Measurements from ENCODE around the gene BEND6. TPM values are rescaled to one million over a fixed set of nuclear protein-coding genes. Genes with fewer than 3 reads are reported as not detected.

BEND6 gene
- total and polyA plus RNA-seq, 12 donors: 0.07 to 1.8 (median 0.36) TPM

DNA sequence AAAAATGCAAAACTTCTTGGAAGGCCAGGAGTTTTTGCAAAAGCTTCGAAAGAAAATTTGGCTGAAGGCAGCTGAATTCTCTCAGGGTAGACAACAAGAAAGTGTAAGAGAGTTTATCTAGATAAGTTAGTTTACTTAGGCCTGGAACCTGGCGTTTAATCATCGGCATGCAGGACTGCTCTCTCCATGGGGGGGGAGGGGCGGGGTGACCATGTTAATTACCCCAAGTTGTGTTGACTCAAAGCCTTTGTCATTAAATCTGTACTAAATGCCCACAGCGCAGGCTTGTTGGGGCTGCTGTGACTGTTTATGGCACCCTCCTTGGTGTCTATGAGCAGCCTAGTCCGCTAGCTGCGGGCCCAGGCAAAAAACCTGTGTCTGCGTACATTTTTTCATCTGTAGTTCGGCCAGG, 115.0 kb downstream of the BEND6 start:
- intact Hi-C loops (cut with DNase I): no loop called here
- no peak overlapping the region for H3K4me3 ChIP-seq
- ATAC-seq (no peak), DNase-seq (no peak)
- no peaks in the 10 kb centered on the region for H3K4me1 ChIP-seq
- no peaks in the 10 kb centered on the region for H3K27me3 ChIP-seq
- TF ChIP-seq, protein P1, sequence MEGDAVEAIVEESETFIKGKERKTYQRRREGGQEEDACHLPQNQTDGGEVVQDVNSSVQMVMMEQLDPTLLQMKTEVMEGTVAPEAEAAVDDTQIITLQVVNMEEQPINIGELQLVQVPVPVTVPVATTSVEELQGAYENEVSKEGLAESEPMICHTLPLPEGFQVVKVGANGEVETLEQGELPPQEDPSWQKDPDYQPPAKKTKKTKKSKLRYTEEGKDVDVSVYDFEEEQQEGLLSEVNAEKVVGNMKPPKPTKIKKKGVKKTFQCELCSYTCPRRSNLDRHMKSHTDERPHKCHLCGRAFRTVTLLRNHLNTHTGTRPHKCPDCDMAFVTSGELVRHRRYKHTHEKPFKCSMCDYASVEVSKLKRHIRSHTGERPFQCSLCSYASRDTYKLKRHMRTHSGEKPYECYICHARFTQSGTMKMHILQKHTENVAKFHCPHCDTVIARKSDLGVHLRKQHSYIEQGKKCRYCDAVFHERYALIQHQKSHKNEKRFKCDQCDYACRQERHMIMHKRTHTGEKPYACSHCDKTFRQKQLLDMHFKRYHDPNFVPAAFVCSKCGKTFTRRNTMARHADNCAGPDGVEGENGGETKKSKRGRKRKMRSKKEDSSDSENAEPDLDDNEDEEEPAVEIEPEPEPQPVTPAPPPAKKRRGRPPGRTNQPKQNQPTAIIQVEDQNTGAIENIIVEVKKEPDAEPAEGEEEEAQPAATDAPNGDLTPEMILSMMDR (IDR thresholded peaks at IDR 0.05): no peak
- H3K36me3 ChIP-seq: peaks cover 0 to 39% (median 0%) of the 10 kb centered on the region in 9 donors
- 82 to 83% methylated on average over 9 of the region's 9 CpGs for whole genome bisulfite sequencing, 2 donors
- no peak overlapping the region for H3K27ac ChIP-seq
- H3K9me3 ChIP-seq: no peaks in the 10 kb centered on the region

DNA sequence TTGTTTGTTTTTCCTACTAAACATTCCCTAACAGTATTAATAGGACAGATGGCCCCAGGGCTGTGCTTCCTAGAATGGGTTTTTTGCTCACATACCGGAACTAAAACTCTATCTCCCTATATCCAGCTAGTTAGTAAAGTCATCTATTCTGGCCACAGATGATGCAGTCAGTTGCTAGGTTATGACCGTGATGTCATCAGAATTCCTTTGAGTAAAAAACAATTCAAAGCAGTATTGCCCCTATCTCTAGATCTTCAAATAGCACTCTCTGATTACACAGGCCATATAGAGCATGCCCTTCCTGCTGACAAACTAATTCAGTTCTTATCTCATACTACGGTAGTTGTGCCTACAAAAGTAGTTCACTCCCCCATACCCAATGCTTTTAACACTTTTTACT, 117.2 kb downstream of the BEND6 start:
- intact Hi-C loops (cut with DNase I): no loop called here
- Histone ChIP-seq H3K36me3 (peaks cover 0 to 22% (median 0%) of the 10 kb centered on the region in 9 donors), H3K4me1 (no peaks in the 10 kb centered on the region), H3K4me3 (no peak overlapping the region), H3K9me3 (no peaks in the 10 kb centered on the region), H3K27me3 (no peaks in the 10 kb centered on the region), H3K27ac (no peak overlapping the region)
- WGBS, 2 donors: 78 to 82% methylated on average over 3 of the region's 3 CpGs
- ATAC-seq: no peak
- no peak for DNase-seq
- TF ChIP-seq, protein P1 (IDR thresholded peaks at IDR 0.05): no peak

DNA sequence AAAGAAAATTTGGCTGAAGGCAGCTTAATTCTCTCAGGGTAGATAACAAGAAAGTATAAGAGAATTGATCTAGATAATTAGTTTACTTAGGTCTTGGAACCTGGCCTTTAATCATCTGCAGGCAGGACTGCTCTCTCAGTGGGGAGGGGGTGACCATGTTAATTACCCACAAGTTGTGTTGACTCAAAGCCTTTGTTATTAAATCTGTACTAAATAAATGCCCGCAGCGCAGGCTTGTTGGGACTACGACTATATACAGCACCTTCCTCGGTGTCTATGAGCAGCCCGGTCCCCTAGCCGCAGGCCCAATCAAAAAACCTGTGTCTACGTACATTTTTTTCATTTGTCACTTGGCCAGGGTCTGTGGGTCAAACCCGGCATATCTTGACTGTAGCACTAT, 119.5 kb downstream of the BEND6 start:
- WGBS, 2 donors: 89 to 92% methylated on average over 8 of the region's 8 CpGs
- no peaks in the 10 kb centered on the region for H3K27me3 ChIP-seq
- ATAC-seq: no peak
- peaks cover 0 to 8% (median 0%) of the 10 kb centered on the region in 11 donors for H3K9me3 ChIP-seq
- DNase-seq: no peak
- no peaks in the 10 kb centered on the region for H3K4me1 ChIP-seq
- intact Hi-C loops (cut with DNase I): no loop called here
- TF ChIP-seq, protein P1 (IDR thresholded peaks at IDR 0.05): no peak
- no peak overlapping the region for H3K27ac ChIP-seq
- no peak overlapping the region for H3K4me3 ChIP-seq
- H3K36me3 ChIP-seq: peaks cover 0 to 10% (median 0%) of the 10 kb centered on the region in 9 donors

DNA sequence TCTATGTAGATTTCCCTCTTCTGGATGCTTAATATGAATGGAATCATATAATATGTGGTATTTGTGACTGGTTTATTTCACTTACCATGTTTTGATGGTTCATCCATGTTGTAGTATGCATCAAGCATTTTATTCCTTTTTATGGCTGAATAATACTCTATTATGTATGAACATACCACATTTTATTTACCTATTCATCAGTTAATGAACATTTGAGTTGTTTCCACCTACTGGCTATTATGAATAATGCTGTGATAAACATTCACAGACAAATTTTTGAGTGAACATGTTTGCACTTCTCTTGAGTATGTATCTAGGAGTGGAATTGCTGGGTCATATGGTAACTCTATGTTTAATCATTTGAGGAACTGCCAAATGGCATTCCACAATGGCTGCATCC, 120.2 kb downstream of the BEND6 start:
- DNase-seq: no peak
- H3K36me3 ChIP-seq: peaks cover 0 to 10% (median 0%) of the 10 kb centered on the region in 9 donors
- peaks cover 0 to 15% (median 4%) of the 10 kb centered on the region in 11 donors for H3K9me3 ChIP-seq
- H3K4me3 ChIP-seq: no peak overlapping the region
- TF ChIP-seq, protein P1 (IDR thresholded peaks at IDR 0.05): no peak
- H3K4me1 ChIP-seq: no peaks in the 10 kb centered on the region
- H3K27ac ChIP-seq: no peak overlapping the region
- intact Hi-C loops (cut with DNase I): no loop called here
- no peaks in the 10 kb centered on the region for H3K27me3 ChIP-seq
- ATAC-seq: no peak

Other genes starting within 250 kb of the BEND6 start
- gene KIAA1586, start 91.6 kb downstream of the BEND6 start, total RNA-seq: 10 to 100 TPM in 1 of 10 donors, 1 to 10 TPM in 9; 5.7 to 10.4 (median 8.1) TPM
- 1 to 10 TPM; 1.8 to 3.1 TPM for gene KIAA1586, start 91.6 kb downstream of the BEND6 start, polyA plus RNA-seq
- gene ZNF451, start 135.1 kb downstream of the BEND6 start, total RNA-seq: 10 to 100 TPM; 19.8 to 33.2 (median 26.8) TPM
- 10 to 100 TPM in 1 of 2 donors, 1 to 10 TPM in 1; 4.9 to 18.6 TPM for gene ZNF451, start 135.1 kb downstream of the BEND6 start, polyA plus RNA-seq
- 10 to 100 TPM in 4 of 10 donors, 1 to 10 TPM in 6; 7.2 to 15.6 (median 9.7) TPM for gene BAG2, start 217.2 kb downstream of the BEND6 start, total RNA-seq
- gene BAG2, start 217.2 kb downstream of the BEND6 start, polyA plus RNA-seq: 1 to 10 TPM; 3.9 to 6.4 TPM

All from heart right ventricle (tissue), 16 donors.